NB4 (cell line): ENCODE results near the gene GABBR1.

Experiments used
- MYC ChIP-seq: IDR thresholded peaks from 2 replicates; pipeline ENCODE4 v1.6.1; 2011; ENCODE audit warnings: low read depth, low read length
- POLR2A ChIP-seq: IDR thresholded peaks from 2 replicates; pipeline ENCODE4 v1.6.1; 2011; ENCODE audit warnings: mild to moderate bottlenecking; ENCODE audit not compliant: insufficient read length; ENCODE audit errors: extremely low read depth
- TF ChIP-seq, protein P1 (sequence below): IDR thresholded peaks from 2 replicates; pipeline ENCODE4 v1.6.1; 2011; ENCODE audit warnings: low read depth, low read length
- TF ChIP-seq, protein P2 (sequence below): IDR thresholded peaks from one replicate; pipeline ENCODE4 v1.5.1; 2012; ENCODE audit warnings: low read depth, low read length

DNA sequence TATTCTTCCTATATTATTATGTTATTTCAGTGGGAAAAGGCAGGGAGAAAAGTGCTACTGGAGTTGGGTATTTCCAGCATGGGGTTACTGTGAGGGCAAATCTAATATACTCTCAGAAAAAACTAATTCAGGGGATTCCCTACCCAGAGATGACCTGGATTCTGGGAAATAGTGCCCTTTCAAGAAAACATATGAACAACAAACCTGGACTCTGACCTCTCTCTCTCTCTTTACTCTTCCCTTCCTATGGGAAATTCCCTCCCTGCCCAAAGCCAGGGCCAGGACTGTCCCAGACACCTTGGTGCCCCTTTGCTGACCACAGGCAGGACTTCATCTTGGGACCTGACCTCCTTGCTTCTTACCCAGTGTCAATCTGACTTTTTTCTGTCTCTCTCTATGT is 71.9 kb downstream of the GABBR1 start:
- TF ChIP-seq, protein P1, sequence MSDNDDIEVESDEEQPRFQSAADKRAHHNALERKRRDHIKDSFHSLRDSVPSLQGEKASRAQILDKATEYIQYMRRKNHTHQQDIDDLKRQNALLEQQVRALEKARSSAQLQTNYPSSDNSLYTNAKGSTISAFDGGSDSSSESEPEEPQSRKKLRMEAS, result no peak
- TF ChIP-seq, protein P2, sequence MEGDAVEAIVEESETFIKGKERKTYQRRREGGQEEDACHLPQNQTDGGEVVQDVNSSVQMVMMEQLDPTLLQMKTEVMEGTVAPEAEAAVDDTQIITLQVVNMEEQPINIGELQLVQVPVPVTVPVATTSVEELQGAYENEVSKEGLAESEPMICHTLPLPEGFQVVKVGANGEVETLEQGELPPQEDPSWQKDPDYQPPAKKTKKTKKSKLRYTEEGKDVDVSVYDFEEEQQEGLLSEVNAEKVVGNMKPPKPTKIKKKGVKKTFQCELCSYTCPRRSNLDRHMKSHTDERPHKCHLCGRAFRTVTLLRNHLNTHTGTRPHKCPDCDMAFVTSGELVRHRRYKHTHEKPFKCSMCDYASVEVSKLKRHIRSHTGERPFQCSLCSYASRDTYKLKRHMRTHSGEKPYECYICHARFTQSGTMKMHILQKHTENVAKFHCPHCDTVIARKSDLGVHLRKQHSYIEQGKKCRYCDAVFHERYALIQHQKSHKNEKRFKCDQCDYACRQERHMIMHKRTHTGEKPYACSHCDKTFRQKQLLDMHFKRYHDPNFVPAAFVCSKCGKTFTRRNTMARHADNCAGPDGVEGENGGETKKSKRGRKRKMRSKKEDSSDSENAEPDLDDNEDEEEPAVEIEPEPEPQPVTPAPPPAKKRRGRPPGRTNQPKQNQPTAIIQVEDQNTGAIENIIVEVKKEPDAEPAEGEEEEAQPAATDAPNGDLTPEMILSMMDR, result no peak
- no peak for TF ChIP-seq POLR2A
- TF ChIP-seq MYC, result no peak
